NCI-H187 treated with DMSO at 0.1 percent for 48 hours (cell line): ENCODE measurements around the gene AQP12B.
"Not testable (repeated sequence)": the region's sequence is repeated elsewhere in the genome, so short reads cannot be mapped to it uniquely, and the experiment has no call there.

Experiments used
- DNase-seq: peaks from one replicate; lab custom pipeline; 2025; lab: John Stamatoyannopoulos, UW

Gene AQP12B

GRCh38 chr2:240701091-240701735 lies 18.5 kb upstream of the AQP12B start:
- DNase-seq = no peak

DNA sequence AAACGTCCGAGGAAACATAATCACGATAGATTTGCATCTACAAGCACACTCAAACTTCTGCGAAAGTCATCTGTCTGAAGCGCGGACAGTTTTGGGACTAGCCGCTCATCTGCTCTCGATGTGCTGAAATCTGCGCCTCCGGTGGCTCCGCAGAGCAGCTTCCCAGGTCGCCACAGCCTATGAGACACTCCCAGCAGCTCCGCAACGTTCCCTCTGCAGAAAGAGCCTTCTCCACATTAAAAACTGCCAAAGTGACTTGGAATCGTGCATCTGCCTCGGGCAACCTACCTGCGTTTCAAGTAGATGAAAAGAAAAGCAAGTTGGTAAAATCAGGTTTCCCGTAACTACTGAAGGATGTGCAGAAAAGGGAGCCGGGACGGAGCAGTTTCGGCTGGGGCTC lies 17.9 kb upstream of the AQP12B start:
- not testable (repeated sequence) for DNase-seq

DNA sequence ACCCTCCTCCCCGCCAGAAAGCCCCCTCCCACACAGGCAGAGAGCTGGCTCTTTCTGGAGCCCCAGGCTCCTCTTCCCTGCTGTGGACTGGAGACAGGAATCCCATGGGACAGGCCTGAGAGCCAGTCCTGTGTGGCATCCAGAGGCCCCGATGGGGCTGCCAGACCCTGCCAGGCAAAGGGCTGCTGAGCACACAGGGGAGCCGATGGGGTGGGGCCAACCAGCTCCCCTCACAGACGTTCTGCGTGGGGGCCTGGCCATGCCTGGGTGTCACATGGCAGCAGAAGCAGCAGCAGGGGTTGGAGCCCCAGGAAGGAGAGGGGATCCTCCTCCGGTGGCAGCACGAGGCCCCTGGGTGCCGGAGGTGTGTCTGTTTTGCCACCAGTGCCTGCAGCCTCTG lies 17.1 kb upstream of the AQP12B start:
- DNase-seq = not testable (repeated sequence)

GRCh38 chr2:240698852-240699561 lies 16.3 kb upstream of the AQP12B start:
- not testable (repeated sequence) for DNase-seq

- DNase-seq = not testable (repeated sequence)
Observed at GRCh38 chr2:240696469-240696868, 13.8 kb upstream of the AQP12B start.

DNA sequence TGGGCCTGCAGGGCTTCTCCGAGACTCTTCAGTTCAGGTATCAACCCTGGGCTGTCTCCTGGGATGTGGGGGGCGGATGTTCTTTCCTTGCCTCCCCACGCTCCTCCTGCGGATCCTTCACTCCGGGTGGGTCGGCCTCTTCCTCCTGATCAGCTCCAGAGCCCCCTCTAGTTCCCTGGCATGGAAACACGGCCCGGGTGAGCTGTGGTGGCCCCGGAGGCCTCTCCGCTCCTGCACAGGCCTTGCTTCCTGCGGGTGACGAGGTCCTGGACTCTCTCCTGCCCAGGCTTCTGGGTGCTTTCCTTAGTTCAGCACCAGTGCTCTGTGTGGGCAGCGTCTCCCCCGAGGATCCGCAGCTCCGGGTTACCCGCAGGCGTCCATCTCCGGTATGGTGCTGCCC lies 12.9 kb upstream of the AQP12B start:
- not testable (repeated sequence) for DNase-seq

GRCh38 chr2:240694304-240694703 lies 11.6 kb upstream of the AQP12B start:
- DNase-seq = not testable (repeated sequence)

GRCh38 chr2:240692583-240693561 lies 10.2 kb upstream of the AQP12B start:
- not testable (repeated sequence) for DNase-seq

DNA sequence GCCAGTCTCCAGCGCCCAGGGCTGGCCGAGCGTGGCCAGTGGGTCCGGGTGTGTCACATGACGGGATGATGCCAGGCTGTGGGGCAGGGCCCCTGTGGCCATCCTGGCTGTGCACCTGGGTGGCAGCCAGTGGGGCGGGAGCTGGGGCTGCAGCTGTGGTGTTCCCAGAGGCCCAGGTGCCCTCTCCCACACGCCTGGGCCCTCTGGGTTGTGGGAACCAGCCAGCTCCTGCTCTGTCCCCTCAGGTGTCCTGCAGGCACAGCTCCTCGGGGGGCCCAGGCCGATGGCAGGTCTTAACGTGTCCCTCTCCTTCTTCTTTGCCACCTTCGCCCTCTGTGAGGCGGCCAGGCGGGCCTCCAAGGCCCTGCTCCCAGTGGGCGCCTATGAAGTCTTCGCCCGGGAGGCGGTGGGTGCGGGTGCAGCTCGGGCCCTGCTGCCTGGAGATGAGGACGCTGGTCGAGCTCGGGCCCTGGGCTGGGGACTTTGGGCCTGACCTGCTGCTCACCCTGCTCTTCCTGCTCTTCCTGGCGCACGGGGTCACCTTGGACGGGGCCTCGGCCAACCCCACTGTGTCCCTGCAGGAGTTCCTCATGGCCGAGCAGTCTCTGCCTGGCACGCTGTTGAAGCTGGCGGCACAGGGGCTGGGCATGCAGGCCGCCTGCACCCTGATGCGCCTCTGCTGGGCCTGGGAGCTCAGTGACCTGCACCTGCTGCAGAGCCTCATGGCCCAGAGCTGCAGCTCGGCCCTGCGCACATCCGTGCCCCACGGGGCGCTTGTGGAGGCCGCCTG lies 9.1 kb upstream of the AQP12B start, which contains the start of gene AQP12A:
TSS of gene AQP12A (plus strand) at position 236 of the 790 bp plus-strand sequence. CDS start at position 284, 48 bp downstream.
- not testable (repeated sequence) for DNase-seq

DNA sequence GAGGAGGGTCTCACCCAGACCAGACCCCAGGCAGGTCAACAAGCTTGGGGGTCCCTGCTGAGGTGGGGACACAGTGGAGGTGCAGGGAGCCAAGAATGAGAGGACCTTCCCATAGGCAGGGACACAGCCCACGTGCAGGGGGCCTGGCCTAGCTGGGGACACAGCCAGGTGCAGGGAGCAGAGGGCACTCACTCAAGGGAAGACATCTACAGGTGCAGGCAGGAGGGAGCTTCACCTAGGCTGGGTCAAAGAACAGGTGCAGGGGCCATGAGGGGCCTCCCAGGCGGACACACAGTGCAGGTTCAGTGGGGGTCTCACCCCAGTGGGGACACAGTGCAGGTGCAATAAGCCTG lies 8.4 kb upstream of the AQP12B start:
- not testable (repeated sequence) for DNase-seq

DNA sequence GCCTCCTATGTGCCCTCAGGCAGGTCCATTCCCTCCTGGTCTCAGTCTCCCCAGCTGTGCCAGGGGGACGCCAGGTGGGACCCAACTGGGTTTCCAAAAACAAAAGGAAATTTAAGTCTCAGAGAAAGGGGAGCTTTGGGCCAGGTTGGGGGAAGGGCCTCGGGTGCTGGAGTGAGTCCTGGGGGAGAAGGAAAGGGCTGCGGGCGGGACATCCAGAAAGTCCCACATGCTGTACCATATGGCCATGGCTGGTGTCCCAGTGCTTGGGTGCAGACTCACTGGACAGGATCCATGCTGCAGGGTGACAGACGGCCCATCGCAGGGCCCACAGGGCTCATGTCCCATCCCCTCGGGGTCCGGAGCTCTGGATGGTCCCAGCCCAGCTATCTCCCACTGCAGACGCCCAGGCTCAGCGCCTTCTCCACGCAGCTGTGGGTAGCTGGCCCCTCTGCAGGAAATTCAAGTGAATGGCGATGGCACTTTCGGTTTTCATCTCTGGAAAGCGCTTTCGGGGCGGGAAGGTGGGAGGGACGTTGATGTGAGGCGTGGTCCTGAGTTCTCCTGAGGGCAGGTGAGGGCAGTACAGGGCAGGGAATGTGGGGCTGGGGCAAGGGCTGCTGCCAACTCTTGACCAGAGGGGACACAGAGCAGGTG lies 7.9 kb upstream of the AQP12B start:
- DNase-seq = not testable (repeated sequence)

GRCh38 chr2:240689975-240690374 lies 7.3 kb upstream of the AQP12B start:
- no peak for DNase-seq

GRCh38 chr2:240688553-240688919 lies 5.9 kb upstream of the AQP12B start:
- no peak for DNase-seq

GRCh38 chr2:240687741-240688552 lies 5.3 kb upstream of the AQP12B start:
- no peak for DNase-seq

DNA sequence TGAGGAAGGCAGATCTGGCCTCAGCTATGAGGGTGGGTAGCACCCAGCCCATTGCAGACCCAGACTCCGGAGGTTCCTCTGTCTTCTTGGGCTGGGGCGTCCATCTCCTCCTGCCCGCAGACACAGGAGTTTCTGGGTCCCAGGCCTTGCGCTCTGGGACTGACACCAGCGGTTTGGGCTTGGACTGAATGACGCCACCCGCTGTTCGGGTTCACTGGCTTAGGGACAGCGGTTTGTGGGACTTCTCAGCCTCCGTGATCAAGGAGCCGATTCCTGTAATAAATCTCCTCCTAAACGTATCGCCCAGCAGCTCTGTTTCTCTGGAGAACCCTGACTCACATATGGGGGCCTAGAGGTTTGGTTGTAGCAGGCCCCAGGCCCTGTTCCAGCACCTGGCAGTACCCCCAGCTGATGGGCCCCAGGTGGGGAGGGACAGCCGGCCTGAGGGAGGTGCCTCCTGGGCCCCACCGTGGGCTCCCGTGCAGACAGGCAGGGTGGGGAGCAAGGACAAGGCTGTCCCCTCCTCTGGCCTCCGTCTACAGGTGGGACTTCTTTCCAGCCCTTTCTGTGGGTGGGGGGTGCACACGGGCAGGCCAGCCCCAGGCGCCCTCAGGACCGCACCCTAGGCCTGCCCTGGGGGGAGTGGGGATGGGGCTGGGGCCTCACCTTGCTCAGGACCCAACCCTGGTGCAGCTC lies 4.5 kb upstream of the AQP12B start:
- DNase-seq = no peak

DNA sequence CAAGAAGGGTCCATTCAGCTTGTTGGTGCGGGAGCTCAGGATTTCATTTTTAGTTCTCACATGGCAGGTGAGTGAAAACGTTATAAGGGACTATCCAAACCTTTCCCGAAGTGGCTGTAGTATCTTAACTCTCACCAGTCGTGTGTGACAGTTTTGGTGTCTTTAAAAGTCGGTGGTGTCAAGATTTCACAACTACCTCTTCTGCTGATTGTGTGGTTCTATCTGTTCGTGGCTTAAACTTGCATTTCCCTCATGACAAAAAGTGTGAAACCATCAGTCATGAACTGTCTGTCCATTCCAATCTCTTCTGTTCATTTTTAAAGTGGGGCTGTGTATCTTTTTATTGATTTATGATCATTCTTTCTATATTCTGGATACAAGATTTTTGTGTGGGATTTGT lies 3.8 kb upstream of the AQP12B start:
- DNase-seq = no peak

DNA sequence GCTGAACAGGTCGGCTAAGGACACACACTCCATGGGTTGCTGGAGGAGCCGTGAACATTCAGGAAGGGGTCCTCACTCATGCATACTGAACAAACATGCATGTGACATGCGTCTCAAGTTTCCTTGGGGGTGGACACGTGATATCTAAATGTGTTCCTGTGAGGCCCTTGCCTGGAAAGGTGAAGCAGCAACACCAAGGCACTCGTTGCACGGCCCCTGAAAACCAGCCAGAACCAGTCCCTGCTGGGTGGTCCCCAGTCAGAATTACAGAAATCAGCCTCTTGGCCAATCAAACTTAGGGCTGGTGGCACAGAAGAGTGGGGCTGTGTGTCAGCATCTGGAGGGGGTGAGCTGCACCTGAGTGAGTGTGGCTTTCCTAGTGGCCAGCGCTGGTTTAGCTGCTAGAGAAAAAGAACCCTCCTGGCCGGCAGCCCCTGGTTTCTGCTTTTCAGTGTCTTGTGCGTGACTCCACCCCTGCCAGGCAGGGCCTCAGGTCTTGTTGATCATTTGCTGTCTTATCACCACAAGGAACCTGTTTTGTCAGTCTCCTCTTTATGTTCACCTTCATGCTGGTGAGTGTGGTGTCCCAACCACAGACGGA lies 3.2 kb upstream of the AQP12B start:
- DNase-seq = no peak

- not testable (repeated sequence) for DNase-seq
Observed at GRCh38 chr2:240683980-240684728, 1.5 kb upstream of the AQP12B start.
